ENCODE measurements around the gene CLMP.
A peak's percentile ranks its signal among the peaks of the same experiment; 100 is the strongest.

The CLMP gene

DNA sequence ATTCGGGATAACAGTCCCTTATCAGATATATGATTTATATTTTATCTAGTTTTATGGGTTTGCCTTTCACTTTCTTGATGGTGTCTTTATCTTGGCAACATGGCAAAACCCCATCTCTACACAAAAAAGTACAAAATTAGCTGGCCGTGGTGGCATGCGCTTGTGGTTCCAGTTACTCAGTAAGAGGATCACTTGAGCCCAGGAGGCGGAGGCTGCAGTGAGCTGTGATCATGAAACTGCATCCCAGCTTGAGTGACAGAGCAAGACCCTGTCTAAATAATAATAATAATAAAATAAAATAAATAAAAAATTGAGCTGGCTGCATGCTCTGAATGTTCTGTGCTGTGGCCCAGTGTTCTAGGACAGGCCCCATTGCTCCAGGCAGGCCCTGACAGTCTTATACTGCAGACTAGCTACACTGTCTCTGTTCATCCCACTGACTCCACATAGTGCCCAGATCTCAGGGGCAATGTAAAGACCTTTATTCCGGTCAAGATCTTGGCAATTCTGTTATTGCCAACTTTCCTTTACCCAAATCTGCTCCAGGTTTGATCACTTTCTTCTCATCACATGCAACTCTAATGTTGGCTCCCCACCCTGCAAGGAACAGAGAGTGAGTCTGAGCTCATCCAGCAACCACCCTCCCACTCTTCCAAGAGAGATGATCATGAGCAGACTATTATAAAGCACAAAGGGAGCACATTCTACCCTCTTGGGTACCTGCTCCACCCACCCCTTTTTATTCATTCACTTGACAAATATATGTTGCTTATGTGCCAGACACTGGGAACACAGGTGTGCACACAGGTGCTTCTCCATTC lies 141.9 kb downstream of the CLMP start:
- DNase-seq, result peak in 1 of 2 donors; percentile 46

DNA sequence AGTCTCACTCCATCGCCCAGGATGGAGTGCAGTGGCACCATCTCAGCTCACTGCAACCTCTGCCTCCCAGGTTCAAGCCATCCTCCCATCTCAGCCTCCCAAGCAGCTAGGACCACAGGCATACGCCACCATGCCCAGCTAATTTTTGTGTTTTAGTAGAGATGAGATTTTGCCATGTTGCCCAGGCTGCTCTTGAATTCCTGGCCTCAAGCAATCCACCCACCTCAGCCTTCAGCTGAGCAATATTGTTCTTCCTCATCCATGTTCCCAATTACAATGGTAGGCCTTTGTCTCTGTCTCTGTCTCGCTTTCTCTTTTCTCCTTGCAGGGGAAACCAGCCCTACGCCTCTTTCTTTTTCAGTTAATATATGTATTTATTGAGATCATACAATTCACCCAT lies 143.4 kb downstream of the CLMP start:
- DNase-seq, result no peak

DNA sequence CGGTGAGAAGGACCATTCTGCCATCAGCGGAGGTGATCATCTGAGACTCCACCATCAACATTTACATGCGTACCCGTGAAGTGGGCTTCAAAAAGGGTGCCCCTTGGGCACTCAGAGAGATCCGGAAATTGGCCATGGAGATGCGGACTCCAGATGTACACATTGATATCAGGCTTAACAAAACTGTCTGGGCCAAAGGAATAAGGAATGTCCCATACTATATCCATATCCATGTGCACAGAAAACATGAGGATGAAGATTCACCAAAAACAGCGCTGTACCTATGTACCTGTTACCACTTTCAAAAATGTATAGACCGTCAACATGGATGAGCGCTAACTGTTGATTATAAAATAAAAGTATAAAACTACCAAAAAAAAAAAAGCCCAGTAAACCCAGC lies 143.9 kb downstream of the CLMP start:
- DNase-seq, result no peak

DNA sequence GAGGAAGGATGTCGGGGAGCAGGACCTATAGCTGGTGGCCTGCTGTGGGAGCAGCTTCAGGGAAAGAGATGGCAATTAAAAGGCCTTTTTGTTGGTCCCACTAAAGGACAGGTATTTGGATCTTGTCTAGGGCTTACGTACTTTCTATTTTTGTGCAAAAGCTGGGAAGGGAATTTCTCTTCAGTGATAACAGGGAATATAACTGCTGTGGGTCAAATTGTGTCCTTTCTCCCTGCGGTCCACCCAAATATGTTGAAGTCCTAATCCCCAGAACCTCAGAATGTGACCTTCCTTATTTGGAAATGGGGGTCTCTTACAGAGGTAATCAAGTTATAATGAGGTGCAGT lies 147.1 kb downstream of the CLMP start:
- DNase-seq, result no peak

DNA sequence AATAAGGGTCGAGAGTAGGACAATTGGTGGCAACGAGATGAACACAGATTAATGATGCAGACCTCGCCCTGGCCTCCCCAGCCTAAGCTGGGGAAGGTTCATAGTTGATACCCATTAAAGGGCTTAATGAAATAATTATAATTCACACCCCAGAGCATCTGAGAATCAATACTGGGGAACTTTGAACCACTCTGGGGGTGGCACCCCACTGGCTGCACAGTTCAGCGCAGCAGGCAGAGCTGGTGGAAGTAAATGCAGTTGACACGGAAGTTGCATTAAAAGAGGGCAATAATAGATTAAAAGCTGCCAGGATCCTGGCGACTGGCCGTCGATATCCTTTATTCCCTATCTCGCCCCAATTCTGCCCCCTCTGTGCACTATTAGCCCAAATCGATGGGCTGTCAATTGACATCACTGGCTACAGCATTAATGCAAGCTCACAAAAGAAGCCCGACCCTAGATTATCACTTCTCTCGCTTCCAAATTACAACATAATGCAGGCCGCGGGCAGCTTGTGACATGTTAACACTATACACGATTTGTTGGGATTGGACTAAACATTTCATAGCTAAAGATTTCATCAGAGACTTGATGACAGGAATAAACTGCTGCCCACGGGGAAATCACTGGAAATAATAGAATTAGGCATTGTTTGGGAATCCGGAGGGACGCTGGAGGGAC lies 147.6 kb downstream of the CLMP start:
- no peak for DNase-seq

DNA sequence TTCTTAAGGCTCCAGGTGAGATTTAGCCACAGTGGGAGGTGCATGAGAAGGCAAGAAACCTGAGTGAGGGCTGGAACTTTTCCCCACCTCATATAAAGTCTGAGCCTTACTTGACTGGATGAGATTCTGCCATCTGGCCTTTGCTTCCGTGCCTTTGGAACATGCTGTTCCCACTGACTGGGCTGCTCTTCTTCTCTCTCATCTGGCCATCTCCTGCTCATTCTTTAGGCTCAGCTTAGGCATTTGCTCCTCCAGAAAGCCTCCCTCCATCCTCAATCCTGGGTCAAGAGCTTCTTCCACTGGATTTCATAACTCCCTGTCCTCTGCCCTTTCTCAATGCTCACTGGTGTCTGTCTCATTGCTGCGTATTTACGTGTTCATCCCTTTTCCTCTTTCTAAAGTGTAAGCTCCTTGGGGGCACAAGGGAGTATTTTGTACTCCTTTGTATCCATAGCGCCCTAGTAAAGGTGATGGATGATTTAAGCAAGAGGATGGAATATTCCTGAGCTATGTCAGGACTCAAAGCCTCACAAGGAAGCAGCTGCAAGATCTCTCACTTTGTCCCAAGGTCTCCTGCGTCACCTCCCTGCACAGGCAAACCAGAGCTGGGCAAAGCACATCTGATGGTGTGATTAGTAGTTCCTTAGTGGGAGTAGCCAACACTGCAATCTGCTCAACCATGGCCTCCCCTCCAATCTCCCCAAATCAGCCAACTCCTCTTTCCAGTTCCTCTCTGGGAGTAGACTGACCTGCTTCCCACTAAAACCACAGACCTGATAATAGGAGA lies 148.4 kb downstream of the CLMP start:
- DNase-seq, result no peak

DNA sequence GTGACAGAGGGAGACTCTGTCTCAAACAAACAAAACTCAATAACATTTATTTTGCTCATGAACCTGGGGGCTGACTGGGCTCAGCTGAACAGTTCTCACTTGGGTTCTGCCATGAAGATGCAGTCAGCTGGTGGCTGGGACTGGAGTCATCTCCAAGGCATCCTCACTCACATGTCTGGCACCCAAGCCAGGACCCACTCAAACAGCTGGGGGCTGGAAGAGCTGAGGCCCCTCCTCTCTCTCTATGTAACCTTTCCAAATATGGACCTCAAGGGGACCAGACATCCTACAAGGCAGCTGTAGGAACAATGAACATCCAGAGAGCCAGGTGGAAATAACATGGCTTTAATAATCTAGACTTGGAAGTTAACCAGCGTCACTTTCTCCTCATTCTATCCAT lies 149.9 kb downstream of the CLMP start:
- DNase-seq, result no peak

DNA sequence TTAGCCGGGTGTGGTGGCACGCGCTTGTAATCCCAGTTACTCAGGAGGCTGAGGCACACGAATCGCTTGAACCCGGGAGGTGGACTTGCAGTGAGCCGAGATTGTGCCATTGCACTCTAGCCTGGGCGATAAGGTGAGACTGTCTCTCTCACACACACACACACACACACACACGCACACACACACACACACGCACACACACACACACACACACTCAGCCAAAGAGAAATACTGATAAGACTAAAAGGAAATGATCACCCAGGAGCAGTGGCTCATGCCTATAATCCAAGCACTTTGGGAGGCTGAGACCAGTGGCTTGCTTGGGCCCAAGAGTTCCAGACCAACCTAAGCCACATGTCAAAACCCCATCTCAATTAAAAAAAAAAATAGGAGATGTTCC lies 153.9 kb downstream of the CLMP start:
- no peak for DNase-seq

DNA sequence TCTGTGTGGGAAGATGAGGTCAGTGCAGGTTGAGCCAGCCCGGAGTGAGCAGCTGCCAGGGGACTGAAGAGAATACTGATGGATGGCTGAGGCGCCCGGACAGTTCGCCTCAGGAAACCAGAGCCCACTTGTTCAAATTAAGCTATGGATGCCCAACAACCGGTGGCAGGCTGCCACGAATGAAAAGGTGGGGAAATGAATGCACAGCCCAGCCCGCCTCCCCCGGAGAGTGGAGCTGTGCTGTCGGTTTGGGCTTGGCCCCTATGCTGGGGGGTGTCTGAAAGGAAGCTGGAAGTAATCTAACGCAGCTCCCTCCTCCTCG lies 155.0 kb downstream of the CLMP start:
- no peak for DNase-seq

DNA sequence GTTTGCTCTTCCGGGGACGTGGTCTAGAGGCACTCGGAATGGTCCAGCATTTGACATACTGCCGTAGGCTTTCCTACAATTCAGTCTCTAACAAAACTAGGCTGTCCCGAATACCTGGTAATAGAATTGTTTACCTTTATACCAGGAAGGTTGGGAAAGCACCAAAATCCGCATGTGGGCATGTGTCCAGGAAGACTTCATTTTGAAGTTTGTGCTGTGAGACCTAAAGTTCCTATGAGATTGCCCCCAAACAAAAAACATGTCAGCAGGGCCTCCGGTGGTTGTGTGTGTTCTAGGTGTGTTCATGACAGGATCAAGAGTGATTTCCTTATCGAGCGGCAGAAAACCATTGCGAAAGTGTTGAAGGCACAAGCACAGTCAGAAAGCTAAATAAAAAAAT lies 159.2 kb downstream of the CLMP start:
- no peak for DNase-seq

DNA sequence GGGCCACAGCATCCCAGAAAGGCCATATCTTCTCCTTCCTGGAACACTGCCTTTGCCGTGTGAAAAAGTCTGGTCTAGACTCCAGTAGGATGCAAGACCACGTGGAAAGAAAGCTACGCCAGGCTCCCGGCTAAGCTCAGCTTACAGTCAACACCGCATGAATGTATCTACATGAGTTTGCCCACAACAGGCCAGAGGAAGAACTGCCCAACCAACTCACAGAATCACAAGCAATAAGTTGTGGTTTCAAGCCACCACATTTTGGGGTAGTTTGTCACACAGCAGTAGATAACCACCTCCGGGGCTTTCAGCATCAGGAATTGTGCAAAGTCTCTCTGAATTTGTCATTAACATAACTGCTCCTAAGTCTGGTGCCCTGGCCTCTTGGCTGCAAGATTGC lies 160.5 kb downstream of the CLMP start:
- no peak for DNase-seq

DNA sequence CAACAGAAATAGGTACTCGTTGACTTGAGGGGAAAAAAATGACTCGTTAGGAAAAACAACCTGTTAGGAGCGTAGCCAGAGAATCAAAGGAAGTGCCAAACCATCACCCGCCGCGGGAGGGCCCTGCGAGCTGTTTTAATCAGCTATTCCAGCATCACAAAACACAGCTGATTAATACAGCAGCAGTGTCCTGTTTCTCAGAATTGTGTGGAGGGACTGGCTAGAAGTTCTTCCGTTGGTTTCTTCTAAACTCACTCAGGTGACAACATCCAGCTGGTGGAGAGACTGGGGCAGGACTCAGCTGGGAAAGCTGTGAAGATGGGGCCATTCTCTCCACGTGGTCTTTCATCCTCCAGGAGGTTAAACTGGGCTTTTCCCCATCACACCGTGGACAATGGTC lies 161.2 kb downstream of the CLMP start:
- DNase-seq, result no peak

DNA sequence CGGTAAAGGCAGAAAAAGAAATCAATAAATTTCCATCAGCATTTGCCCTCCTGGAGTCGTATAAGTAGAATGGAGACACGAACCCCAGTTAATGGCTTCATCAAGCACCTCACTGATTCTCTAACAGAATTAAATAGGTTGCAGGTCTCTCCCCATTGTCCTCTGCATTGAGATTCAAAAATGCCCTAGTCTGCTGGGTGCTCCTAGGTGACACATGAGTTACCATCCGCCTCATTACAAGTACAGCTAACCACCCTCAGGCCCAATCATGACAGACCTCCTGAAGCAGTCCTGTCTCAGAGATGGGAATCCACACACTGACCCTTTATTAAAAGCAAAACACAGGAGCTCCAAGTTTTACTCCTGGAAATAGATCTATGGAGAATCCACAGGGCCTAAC lies 164.5 kb downstream of the CLMP start:
- DNase-seq, result no peak

DNA sequence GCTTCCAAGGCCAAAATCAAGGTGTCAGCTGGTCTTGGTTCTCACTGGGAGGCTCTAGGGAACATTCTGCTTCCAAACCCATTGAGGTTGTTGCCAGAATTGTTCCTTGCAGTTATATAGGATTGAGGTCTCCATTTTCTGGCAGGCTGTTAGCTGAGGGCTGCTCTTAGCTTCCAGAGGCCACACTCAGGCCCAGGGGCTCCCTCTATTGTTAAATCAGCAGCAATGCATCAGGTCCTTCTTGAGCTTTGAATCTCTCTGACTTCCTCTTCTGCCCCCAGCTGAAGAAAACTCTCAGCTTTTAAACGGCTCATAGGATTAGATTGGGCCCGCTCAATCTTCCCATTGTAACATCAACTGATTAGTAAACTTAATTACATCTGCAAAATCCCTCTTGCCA lies 174.1 kb downstream of the CLMP start:
- peak; percentile 25 to 28 for DNase-seq

All from stimulated activated CD4-positive, alpha-beta T cell treated with anti-CD3 and anti-CD28 coated beads, Interleukin-2, amount 100 ng/mL, for 24 hours (primary cell).